SK-N-SH (cell line): ENCODE measurements around the gene CHST11.

Experiments used
- CTCF ChIP-seq: fragments of 200-600 bp; sonication (generic); IDR thresholded peaks from 2 replicates; pipeline ENCODE4 v1.6.1; 2017; ENCODE audit warnings: antibody characterized with exemption, mild to moderate bottlenecking, moderate library complexity
- FOXJ3 ChIP-seq: sonication (generic); formaldehyde crosslinking; IDR thresholded peaks from 2 replicates; pipeline ENCODE4 v1.5.1; 2020; ENCODE audit warnings: mild to moderate bottlenecking, missing genetic modification reagents
- MAX ChIP-seq: IDR thresholded peaks from 2 replicates; pipeline ENCODE4 v1.4.0; 2012; ENCODE audit warnings: low read depth
- MXI1 ChIP-seq: IDR thresholded peaks from 2 replicates; pipeline ENCODE4 v1.6.1; 2012; ENCODE audit warnings: mild to moderate bottlenecking, low read depth, low read length, improper control_type of control experiment
- NRF1 ChIP-seq: IDR thresholded peaks from 2 replicates; pipeline ENCODE4 v1.6.1; 2012; ENCODE audit warnings: low read depth, mild to moderate bottlenecking, low read length
- POLR2AphosphoS5 ChIP-seq: IDR thresholded peaks from 2 replicates; pipeline ENCODE4 v1.6.1; 2012; ENCODE audit warnings: low read depth, low read length
- RAD21 ChIP-seq: IDR thresholded peaks from 2 replicates; pipeline ENCODE4 v1.6.1; 2012; ENCODE audit warnings: mild to moderate bottlenecking, low read length
- RCOR1 ChIP-seq: fragments of 150-350 bp; IDR thresholded peaks from 2 replicates; pipeline ENCODE4 v1.6.1; 2017; ENCODE audit warnings: antibody characterized with exemption, low read length
- RXRA ChIP-seq: IDR thresholded peaks from 2 replicates; pipeline ENCODE4 v1.4.0; 2012; ENCODE audit warnings: low read depth, mild to moderate bottlenecking, borderline replicate concordance
- SIN3A ChIP-seq: IDR thresholded peaks from 2 replicates; pipeline ENCODE4 v1.6.1; 2012; ENCODE audit warnings: low read depth, mild to moderate bottlenecking, low read length, moderate library complexity, borderline replicate concordance
- SMC3 ChIP-seq: IDR thresholded peaks from 2 replicates; pipeline ENCODE4 v1.6.1; 2012; ENCODE audit warnings: low read depth, low read length, improper control_type of control experiment
- YY1 ChIP-seq: IDR thresholded peaks from 2 replicates; pipeline ENCODE4 v1.4.0; 2012; ENCODE audit warnings: low read depth, mild to moderate bottlenecking
- TF ChIP-seq, protein P1 (sequence below): IDR thresholded peaks from 2 replicates; pipeline ENCODE4; 2012
- TF ChIP-seq, protein P2 (sequence below): IDR thresholded peaks from 2 replicates; pipeline ENCODE4 v1.4.0; 2012; ENCODE audit warnings: low read depth, borderline replicate concordance

DNA sequence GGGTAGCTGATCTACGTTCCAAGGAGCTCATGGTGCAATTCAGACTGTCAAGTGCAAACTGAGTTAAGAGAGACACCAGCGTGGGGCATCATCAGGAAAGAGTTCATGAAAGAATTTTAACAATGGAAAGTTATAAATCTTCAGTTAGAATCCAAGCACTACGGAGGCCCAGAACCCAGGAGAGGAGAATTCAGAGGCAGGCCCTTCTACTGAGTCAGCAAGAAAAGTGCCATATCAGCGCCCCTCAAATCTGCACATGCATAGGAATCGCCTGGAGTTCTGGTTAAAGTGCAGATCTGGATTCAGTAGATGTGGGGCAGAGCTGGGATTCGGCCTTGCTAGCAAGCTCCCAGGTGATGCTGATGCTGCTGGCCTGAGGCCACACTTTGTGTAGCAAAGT lies 45.9 kb downstream of the CHST11 start:
- TF ChIP-seq FOXJ3 (CRISPR knock-in tag) = no peak
- TF ChIP-seq CTCF = no peak
- no peak for TF ChIP-seq RCOR1
- TF ChIP-seq SMC3 = no peak
- no peak for TF ChIP-seq POLR2AphosphoS5
- TF ChIP-seq MAX = no peak
- TF ChIP-seq YY1 = no peak
- TF ChIP-seq RXRA = no peak
- TF ChIP-seq, protein P1, sequence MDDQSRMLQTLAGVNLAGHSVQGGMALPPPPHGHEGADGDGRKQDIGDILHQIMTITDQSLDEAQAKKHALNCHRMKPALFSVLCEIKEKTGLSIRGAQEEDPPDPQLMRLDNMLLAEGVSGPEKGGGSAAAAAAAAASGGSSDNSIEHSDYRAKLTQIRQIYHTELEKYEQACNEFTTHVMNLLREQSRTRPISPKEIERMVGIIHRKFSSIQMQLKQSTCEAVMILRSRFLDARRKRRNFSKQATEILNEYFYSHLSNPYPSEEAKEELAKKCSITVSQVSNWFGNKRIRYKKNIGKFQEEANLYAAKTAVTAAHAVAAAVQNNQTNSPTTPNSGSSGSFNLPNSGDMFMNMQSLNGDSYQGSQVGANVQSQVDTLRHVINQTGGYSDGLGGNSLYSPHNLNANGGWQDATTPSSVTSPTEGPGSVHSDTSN = no peak
- no peak for TF ChIP-seq MXI1
- no peak for TF ChIP-seq NRF1
- no peak for TF ChIP-seq SIN3A
- TF ChIP-seq RAD21 = no peak
- TF ChIP-seq, protein P2, sequence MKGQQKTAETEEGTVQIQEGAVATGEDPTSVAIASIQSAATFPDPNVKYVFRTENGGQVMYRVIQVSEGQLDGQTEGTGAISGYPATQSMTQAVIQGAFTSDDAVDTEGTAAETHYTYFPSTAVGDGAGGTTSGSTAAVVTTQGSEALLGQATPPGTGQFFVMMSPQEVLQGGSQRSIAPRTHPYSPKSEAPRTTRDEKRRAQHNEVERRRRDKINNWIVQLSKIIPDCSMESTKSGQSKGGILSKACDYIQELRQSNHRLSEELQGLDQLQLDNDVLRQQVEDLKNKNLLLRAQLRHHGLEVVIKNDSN = no peak
